Right ventricle myocardium superior (tissue), 1 donor: Measurements from ENCODE around the gene DDX27. TPM values are rescaled to one million over a fixed set of nuclear protein-coding genes. Genes with fewer than 3 reads are reported as not detected.

Experiments
- total RNA-seq: library from RNA; stranded (reverse); fragmentation: NEBNext Ultra II Directional; extraction: Animal tissue kit (Norgen Biotek cat#: 25700); gene quantifications from one replicate; pipeline ENCODE4 v1.2.1, GENCODE V29; 2021
- donor health status: DM: no; HTN: yes; CAD: no; lungs with severe emphysema.

The DDX27 gene
- total RNA-seq, 1 donor from 2014 or later = 12.2 TPM

Other genes starting within 250 kb of the DDX27 start
- gene CSE1L, start 173.1 kb upstream of the DDX27 start, total RNA-seq = 36.7 TPM
- gene STAU1, start 31.1 kb upstream of the DDX27 start, total RNA-seq = 49.1 TPM
- 19.8 TPM for gene ZNFX1, start 58.6 kb downstream of the DDX27 start, total RNA-seq